Measurements from ENCODE around the gene BTC.
A peak's percentile ranks its signal among the peaks of the same experiment; 100 is the strongest.

Gene BTC

DNA sequence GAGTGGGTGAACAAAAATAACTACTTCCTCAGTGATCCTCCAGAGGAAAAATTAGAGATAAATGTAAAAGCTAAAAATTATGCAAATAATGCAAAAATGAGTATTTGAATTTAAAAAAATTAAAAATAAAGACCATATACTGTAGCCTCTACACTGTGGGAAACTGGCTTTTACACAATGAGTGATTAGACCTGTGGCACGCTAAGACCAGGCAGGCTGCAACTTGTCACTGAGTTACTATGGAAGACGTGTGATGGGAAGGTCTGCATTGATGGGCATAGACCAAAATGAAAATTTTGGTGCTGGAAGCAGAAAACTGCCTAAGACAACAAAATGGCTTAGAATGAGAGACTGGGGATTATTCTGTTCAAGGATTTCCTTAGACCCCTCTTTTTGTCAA is 30.2 kb downstream of the BTC start:
- TF ChIP-seq, protein P1, sequence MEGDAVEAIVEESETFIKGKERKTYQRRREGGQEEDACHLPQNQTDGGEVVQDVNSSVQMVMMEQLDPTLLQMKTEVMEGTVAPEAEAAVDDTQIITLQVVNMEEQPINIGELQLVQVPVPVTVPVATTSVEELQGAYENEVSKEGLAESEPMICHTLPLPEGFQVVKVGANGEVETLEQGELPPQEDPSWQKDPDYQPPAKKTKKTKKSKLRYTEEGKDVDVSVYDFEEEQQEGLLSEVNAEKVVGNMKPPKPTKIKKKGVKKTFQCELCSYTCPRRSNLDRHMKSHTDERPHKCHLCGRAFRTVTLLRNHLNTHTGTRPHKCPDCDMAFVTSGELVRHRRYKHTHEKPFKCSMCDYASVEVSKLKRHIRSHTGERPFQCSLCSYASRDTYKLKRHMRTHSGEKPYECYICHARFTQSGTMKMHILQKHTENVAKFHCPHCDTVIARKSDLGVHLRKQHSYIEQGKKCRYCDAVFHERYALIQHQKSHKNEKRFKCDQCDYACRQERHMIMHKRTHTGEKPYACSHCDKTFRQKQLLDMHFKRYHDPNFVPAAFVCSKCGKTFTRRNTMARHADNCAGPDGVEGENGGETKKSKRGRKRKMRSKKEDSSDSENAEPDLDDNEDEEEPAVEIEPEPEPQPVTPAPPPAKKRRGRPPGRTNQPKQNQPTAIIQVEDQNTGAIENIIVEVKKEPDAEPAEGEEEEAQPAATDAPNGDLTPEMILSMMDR (IDR thresholded peaks at IDR 0.05; ENCODE audit: control insufficient read depth, extremely low read depth, insufficient read depth) = no peak
- DNase-seq (ENCODE audit: low read depth) = no peak

DNA sequence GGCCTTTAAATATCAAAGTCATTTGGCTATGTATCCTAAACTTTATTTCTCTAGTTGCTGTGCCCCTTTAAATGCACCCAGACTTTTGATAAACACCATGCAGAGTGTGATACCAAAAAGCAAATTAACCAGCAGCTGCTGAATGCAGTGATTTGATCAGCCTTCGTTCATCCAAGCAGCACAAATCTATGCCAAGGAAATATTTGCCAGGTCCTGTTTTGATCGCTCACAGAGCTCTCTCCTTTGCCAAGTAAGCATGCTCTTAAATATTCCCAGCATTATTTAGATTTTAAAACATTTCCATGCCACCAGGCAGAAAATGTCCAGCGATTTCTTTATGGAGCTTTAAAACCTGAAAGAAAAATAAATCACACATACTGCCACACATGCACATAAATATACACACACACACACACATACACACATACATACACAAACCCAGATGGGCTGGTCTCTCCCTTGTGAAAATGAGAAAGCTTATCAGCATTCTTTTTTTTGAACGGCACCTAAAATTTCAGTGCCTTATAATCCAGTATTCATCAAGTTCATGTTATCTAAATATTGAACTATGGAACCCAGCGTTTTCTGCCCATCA is 35.7 kb downstream of the BTC start:
- peak; percentile 38 for DNase-seq (ENCODE audit: low read depth)
- TF ChIP-seq, protein P1 (IDR thresholded peaks at IDR 0.05; ENCODE audit: control insufficient read depth, extremely low read depth, insufficient read depth) = no peak
- H3K4me3 ChIP-seq (ENCODE audit: low read depth, low read length) = no peak overlapping the region

More for the DNA sequence above, 30.2 kb downstream of the BTC start:
- no peak overlapping the region for H3K4me3 ChIP-seq (ENCODE audit: low read depth, low read length)

DNA sequence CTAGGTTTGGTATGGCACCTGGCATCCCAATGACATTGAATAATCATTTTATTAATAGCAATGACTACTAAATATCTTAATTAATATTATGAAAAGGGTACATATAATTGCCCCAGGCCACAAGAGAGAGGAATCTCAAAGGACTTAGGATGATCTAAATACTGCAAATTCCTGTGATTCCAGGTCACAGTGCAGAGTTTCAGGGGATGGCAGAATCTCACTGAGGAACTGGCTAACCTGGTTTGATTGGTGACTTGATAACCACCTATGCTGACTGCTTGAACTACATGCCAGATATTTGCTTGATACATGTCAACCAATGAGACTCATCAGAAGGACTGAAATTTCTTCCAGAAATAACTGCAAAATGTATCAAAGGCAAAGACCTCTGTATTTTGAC is 37.2 kb downstream of the BTC start:
- TF ChIP-seq, protein P1 (IDR thresholded peaks at IDR 0.05; ENCODE audit: control insufficient read depth, extremely low read depth, insufficient read depth) = no peak
- DNase-seq (ENCODE audit: low read depth) = no peak
- no peak overlapping the region for H3K4me3 ChIP-seq (ENCODE audit: low read depth, low read length)

DNA sequence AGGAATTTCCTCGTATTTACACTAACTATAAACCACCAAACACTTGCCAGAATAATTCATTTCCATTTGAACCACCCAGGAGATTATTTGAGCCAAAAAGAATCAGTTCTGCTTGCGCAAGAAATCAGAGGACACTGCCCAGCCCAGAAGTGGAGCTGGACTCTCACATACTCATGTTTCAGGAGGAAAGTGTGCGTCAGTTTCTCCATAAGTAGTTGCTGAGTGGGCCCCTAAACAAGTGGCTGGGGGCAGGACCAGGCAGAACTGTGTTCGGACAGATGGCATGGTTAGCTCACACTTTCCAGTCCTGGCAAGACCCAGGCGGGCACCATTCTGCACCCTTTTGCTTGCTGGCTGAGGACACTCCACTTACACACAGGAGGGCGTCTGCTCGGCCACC is 38.8 kb downstream of the BTC start:
- TF ChIP-seq, protein P1 (IDR thresholded peaks at IDR 0.05; ENCODE audit: control insufficient read depth, extremely low read depth, insufficient read depth) = no peak
- H3K4me3 ChIP-seq (ENCODE audit: low read depth, low read length) = no peak overlapping the region
- no peak for DNase-seq (ENCODE audit: low read depth)

DNA sequence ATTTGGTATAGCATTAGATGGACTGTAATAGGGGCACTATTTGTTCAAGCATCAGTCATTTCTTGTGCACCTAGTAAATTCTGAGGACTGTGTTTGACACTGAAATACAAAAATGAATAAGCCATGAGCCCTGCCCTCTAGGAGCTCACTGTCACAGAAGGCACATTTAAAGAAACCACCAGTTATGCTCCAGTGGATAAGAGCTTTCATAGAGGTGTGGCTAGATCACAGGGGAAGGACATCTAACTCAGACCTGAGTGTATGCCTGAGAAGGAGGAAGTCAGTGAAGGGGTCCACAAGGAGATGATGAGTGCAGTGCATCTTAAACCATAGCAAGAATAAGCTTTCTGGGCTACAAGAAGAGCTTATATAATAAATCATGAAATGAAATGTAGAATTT is 40.1 kb downstream of the BTC start:
- no peak for DNase-seq (ENCODE audit: low read depth)
- TF ChIP-seq, protein P1 (IDR thresholded peaks at IDR 0.05; ENCODE audit: control insufficient read depth, extremely low read depth, insufficient read depth) = no peak
- no peak overlapping the region for H3K4me3 ChIP-seq (ENCODE audit: low read depth, low read length)

DNA sequence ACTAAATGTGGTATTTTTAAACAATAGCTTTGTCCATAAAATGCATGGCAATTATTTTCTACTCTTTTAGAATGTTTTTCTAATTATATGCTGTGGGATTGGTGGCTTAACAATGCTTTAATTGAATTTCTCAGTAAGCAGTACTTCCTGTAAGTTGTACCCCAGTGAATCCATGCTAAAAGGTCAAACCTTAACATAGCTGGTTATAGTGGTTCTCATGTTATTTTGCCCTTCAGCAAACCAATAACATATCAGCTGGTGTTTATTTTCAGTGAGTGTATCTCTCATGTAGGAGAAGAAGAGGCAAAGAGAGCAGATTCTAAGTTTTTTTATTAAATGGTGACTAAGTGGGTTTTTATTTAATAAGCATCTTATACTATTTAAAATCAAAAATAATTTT is 41.5 kb downstream of the BTC start:
- TF ChIP-seq, protein P1 (IDR thresholded peaks at IDR 0.05; ENCODE audit: control insufficient read depth, extremely low read depth, insufficient read depth) = no peak
- H3K4me3 ChIP-seq (ENCODE audit: low read depth, low read length) = no peak overlapping the region

DNA sequence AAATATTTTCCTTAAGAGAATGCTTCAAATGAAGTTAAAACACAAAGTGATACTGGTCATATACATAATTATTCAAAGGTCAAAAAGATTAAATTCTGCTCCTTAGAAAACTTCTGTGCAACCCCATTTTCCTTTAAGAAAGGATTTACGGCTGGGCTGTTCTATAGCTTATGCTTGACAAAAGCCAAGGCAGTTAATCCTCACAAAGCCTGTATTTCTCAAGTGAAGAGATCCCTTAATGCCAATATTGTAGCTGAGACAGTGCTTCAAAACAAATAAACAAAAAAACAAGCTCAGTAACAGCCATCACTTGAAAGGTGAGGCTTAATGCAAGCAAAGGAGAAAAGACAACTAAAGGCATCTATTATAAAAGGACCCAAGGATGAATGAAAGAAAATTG is 42.5 kb downstream of the BTC start:
- TF ChIP-seq, protein P1 (IDR thresholded peaks at IDR 0.05; ENCODE audit: control insufficient read depth, extremely low read depth, insufficient read depth) = no peak
- H3K4me3 ChIP-seq (ENCODE audit: low read depth, low read length) = no peak overlapping the region
- DNase-seq (ENCODE audit: low read depth) = no peak

More for the DNA sequence above, 41.5 kb downstream of the BTC start:
- no peak for DNase-seq (ENCODE audit: low read depth)
